Left ventricle myocardium inferior (tissue), 1 donor: Measurements from ENCODE around the gene SHROOM4. TPM values are rescaled to one million over a fixed set of nuclear protein-coding genes. Genes with fewer than 3 reads are reported as not detected.

Experiments
- DNase-seq: peaks from one replicate; pipeline ENCODE4 v3.0.0-alpha.2; 2020
- H3K27ac ChIP-seq: fragments of 200-600 bp; replicated peaks from 2 replicates; pipeline ENCODE4 v1.8.0; 2021
- H3K27me3 ChIP-seq: fragments of 200-600 bp; 2 replicates; pipeline ENCODE4 v1.8.0; 2021; ENCODE audit warnings: low read depth
- H3K36me3 ChIP-seq: fragments of 200-600 bp; 2 replicates; pipeline ENCODE4 v1.8.0; 2021
- H3K4me1 ChIP-seq: fragments of 200-600 bp; 2 replicates; pipeline ENCODE4 v1.8.0; 2021
- H3K4me3 ChIP-seq: fragments of 200-600 bp; 2 replicates; pipeline ENCODE4 v1.8.0; 2021; ENCODE audit warnings: mild to moderate bottlenecking, moderate library complexity
- H3K9me3 ChIP-seq: fragments of 200-600 bp; replicated peaks from 2 replicates; pipeline ENCODE4 v1.8.0; 2021
- CTCF ChIP-seq: fragments of 200-600 bp; IDR thresholded peaks from 2 replicates; pipeline ENCODE4 v1.8.0; 2021; ENCODE audit warnings: antibody characterized with exemption, mild to moderate bottlenecking, borderline replicate concordance
- intact Hi-C: fragments of 100-400 bp; cut with micrococcal nuclease; formaldehyde crosslinking; loops from one replicate; pipeline ENCODE4 v1.11.0; 2022
- total RNA-seq: library from RNA; stranded (reverse); fragmentation: NEBNext Ultra II Directional; extraction: Animal tissue kit (Norgen Biotek cat#: 25700); gene quantifications from one replicate; pipeline ENCODE4 v1.2.1, GENCODE V29; 2021
- donor health status: DM: no; HTN: yes; CAD: no; lungs with severe emphysema.

SHROOM4 gene
- total RNA-seq, 1 donor from 2014 or later: 10.5 TPM

- Histone ChIP-seq H3K9me3 (no peaks in the 10 kb centered on the region), H3K27me3 (no peaks in the 10 kb centered on the region), H3K27ac (peak overlapping the region; percentile 66), H3K36me3 (peaks cover 15% of the 10 kb centered on the region), H3K4me1 (peaks cover 22% of the 10 kb centered on the region), H3K4me3 (no peak overlapping the region)
- intact Hi-C loops: no loop called here
- no peak for TF ChIP-seq CTCF
- DNase-seq: no peak
These were observed 217.9 kb downstream of the SHROOM4 start for GRCh38 chrX:50596056-50596455.

- Histone ChIP-seq H3K4me3 (no peak overlapping the region), H3K36me3 (peaks cover 15% of the 10 kb centered on the region), H3K9me3 (no peaks in the 10 kb centered on the region), H3K27ac (peak overlapping the region; percentile 66), H3K27me3 (no peaks in the 10 kb centered on the region), H3K4me1 (peaks cover 22% of the 10 kb centered on the region)
- intact Hi-C loops: no loop called here
- no peak for TF ChIP-seq CTCF
- DNase-seq: no peak
These were observed 219.2 kb downstream of the SHROOM4 start for GRCh38 chrX:50594788-50595187.

- intact Hi-C loops: no loop called here
- Histone ChIP-seq H3K4me1 (no peaks in the 10 kb centered on the region), H3K27ac (no peak overlapping the region), H3K4me3 (no peak overlapping the region), H3K27me3 (no peaks in the 10 kb centered on the region), H3K36me3 (peaks cover 2% of the 10 kb centered on the region), H3K9me3 (no peaks in the 10 kb centered on the region)
- no peak for TF ChIP-seq CTCF
- no peak for DNase-seq
These were observed 227.0 kb downstream of the SHROOM4 start for GRCh38 chrX:50586980-50587379.

- DNase-seq: no peak
- no peaks in the 10 kb centered on the region for H3K4me1 ChIP-seq
- no peaks in the 10 kb centered on the region for H3K27me3 ChIP-seq
- no peak overlapping the region for H3K27ac ChIP-seq
- H3K9me3 ChIP-seq: no peaks in the 10 kb centered on the region
- no peaks in the 10 kb centered on the region for H3K36me3 ChIP-seq
- intact Hi-C loops: no loop called here
- TF ChIP-seq CTCF: no peak
- H3K4me3 ChIP-seq: no peak overlapping the region
These were observed 227.6 kb downstream of the SHROOM4 start for GRCh38 chrX:50586407-50586806.

GRCh38 chrX:50581405-50581804, 232.6 kb downstream of the SHROOM4 start:
- intact Hi-C loops: no loop called here

More at GRCh38 chrX:50581405-50581804, 232.6 kb downstream of the SHROOM4 start:
- Histone ChIP-seq H3K4me3 (no peak overlapping the region), H3K36me3 (no peaks in the 10 kb centered on the region), H3K27me3 (no peaks in the 10 kb centered on the region), H3K27ac (no peak overlapping the region), H3K9me3 (no peaks in the 10 kb centered on the region), H3K4me1 (no peaks in the 10 kb centered on the region)
- no peak for DNase-seq
- TF ChIP-seq CTCF: no peak
